GM19099 (cell line): ENCODE results near the gene CITED4.

Experiments used
- POLR2A ChIP-seq: IDR thresholded peaks from 3 replicates; pipeline ENCODE4 v1.6.1; 2011; ENCODE audit warnings: low read depth; ENCODE audit not compliant: insufficient read length; ENCODE audit errors: extremely low read depth

Gene CITED4

GRCh38 chr1:40818264-40818961 is 43.8 kb downstream of the CITED4 start:
- no peak for TF ChIP-seq POLR2A

- TF ChIP-seq POLR2A = no peak
Measured at GRCh38 chr1:40817791-40818263, 44.3 kb downstream of the CITED4 start.

GRCh38 chr1:40815420-40815819 is 46.7 kb downstream of the CITED4 start:
- no peak for TF ChIP-seq POLR2A
